Spleen (tissue), 11 donors: ENCODE results near the gene DES. TPM values are rescaled to one million over a fixed set of nuclear protein-coding genes. Genes with fewer than 3 reads are reported as not detected.

Source experiments
- DNase-seq: peaks from one replicate; pipeline ENCODE4 v3.0.0-alpha.2; 2020
- H3K27ac ChIP-seq, 8 donors: fragments of 200-600 bp; sonication (generic) in 7 of 8; 1 replicate in 4 of 8; 2 replicates in 4 of 8; pipeline versions ENCODE4 v1.5.0 to v1.8.0; 2016 to 2021; ENCODE audit warnings: inconsistent platforms in 4 of 8, mild to moderate bottlenecking in 4 of 8, moderate library complexity in 1 of 8
- H3K27me3 ChIP-seq, 7 donors: fragments of 200-600 bp; sonication (generic) in 6 of 7; replicated peaks in 1 of 7; 1 replicate in 4 of 7; 2 replicates in 3 of 7; pipeline versions ENCODE4 v1.5.0 to v1.8.0; 2016 to 2021; ENCODE audit warnings: inconsistent platforms in 3 of 7, mild to moderate bottlenecking in 1 of 7
- H3K36me3 ChIP-seq, 6 donors: fragments of 200-600 bp; sonication (generic) in 5 of 6; 1 replicate in 4 of 6; 2 replicates in 2 of 6; pipeline versions ENCODE4 v1.5.0 to v1.8.0; 2016 to 2021; ENCODE audit warnings: inconsistent platforms in 2 of 6
- H3K4me1 ChIP-seq, 6 donors: fragments of 200-600 bp; sonication (generic) in 5 of 6; 1 replicate in 3 of 6; 2 replicates in 3 of 6; pipeline versions ENCODE4 v1.5.0 to v1.8.0; 2016 to 2021; ENCODE audit warnings: inconsistent platforms in 3 of 6
- H3K4me3 ChIP-seq, 8 donors: fragments of 200-600 bp; sonication (generic) in 7 of 8; 1 replicate in 4 of 8; 2 replicates in 4 of 8; pipeline versions ENCODE4 v1.5.0 to v1.8.0; 2016 to 2021; ENCODE audit warnings: inconsistent platforms in 4 of 8, mild to moderate bottlenecking in 4 of 8, moderate library complexity in 2 of 8
- H3K9me3 ChIP-seq, 8 donors: fragments of 200-600 bp; sonication (generic) in 7 of 8; 1 replicate in 4 of 8; 2 replicates in 4 of 8; pipeline versions ENCODE4 v1.5.0 to v1.8.0; 2016 to 2021; ENCODE audit warnings: inconsistent platforms in 4 of 8
- POLR2A ChIP-seq, 3 donors: fragments of 450-650 bp; IDR thresholded peaks; one replicate each; pipeline ENCODE4 v1.5.1; 2017; ENCODE audit warnings: antibody characterized with exemption in 3 of 3, mild to moderate bottlenecking in 1 of 3
- POLR2AphosphoS5 ChIP-seq, 3 donors: sonication (generic); formaldehyde crosslinking; IDR thresholded peaks; one replicate each; pipeline ENCODE4 v1.5.1; 2017; ENCODE audit warnings: antibody characterized with exemption in 3 of 3
- WGBS, 5 donors: extraction: QIAGEN DNeasy Blood & Tissue Kit in 3 of 5; methylation state at CpG; one replicate each; pipeline versions ENCODE4 v1.1.5 to v1.1.7; 2013 to 2018; 5-methylcytosine and 5-hydroxymethylcytosine counted together
- intact Hi-C: fragments of 100-400 bp; cut with DNase I; formaldehyde crosslinking; loops from one replicate; pipeline ENCODE4 v1.15.0; 2023; ENCODE audit warnings: low total_unique reads
- polyA plus RNA-seq, 3 donors: library from polyadenylated mRNA; stranded (reverse); fragments of 200-250 nt; gene quantifications; one replicate each; pipeline ENCODE4 v1.2.1, GENCODE V29; 2013
- total RNA-seq, 7 donors: library from RNA; depleted of rRNA in 3 of 7; stranded (reverse); fragments of >200 nt in 3 of 7; fragmentation: NEBNext Ultra II Directional in 4 of 7; extraction: Animal tissue kit (Norgen Biotek cat#: 25700) in 4 of 7; gene quantifications; one replicate each; pipeline versions ENCODE4 v1.1.0 to v1.2.1, GENCODE V29; 2016 to 2021
- TF ChIP-seq, protein P1 (sequence below), 11 experiments: fragments of 200-600 bp in 7 of 11; fragments of 450-650 bp in 4 of 11; sonication (generic) in 4 of 11; IDR thresholded peaks in 8 of 11; conservative IDR thresholded peaks in 3 of 11; 1 replicate in 7 of 11; 2 replicates in 4 of 11; pipeline versions ENCODE4 v1.4.0 to v1.8.0; 2016 to 2021; ENCODE audit warnings: antibody characterized with exemption in 11 of 11, inconsistent platforms in 4 of 11, mild to moderate bottlenecking in 1 of 11
- donor health status: healthy with polysubstance abuse.
- donor health status: DM: no; HTN: no; CAD: no; lungs with moderate emphysema.
- donor health status: DM: no; HTN: no; CAD: no.
- donor health status: Bipolar disorder and iron deficiency.
- donor health status: healthy.
- donor health status: DM: no; HTN: no; CAD: no.
- donor health status: DM: yes; HTN: yes; CAD: no.

Gene DES
- total and polyA plus RNA-seq, 10 donors, result 4.3 to 24.7 (median 11.7) TPM

DNA sequence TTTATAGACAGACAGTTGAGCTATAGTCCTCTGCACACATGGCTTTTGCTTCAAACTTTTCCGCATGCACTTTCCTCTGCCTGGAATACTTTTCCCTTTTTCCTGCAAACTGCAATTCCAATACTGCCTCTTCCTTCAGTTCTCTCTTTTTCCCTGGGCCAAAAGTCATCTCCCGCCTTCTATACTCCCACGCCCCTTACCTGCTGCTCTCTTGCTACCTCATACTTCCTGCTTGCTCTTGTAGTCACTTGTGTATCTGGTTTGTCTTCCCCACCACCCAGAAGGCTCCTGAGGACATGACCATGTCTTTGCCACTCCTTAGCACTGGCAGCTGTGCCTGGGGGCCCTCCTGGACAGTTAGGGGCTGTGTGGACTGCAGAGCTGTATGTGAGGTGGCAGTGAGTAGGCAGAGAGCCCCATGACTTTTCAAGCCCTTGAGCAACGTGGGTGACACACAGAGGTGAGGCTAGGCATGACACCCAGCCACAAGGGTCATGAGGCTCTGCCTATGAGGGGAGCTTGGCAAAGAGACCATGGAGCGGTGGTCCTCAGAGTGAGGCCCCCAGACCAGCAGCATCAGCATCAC lies 39.7 kb downstream of the DES start:
- no peak for DNase-seq
- no peak for TF ChIP-seq POLR2A (IDR thresholded peaks at IDR 0.05)
- TF ChIP-seq, protein P1, sequence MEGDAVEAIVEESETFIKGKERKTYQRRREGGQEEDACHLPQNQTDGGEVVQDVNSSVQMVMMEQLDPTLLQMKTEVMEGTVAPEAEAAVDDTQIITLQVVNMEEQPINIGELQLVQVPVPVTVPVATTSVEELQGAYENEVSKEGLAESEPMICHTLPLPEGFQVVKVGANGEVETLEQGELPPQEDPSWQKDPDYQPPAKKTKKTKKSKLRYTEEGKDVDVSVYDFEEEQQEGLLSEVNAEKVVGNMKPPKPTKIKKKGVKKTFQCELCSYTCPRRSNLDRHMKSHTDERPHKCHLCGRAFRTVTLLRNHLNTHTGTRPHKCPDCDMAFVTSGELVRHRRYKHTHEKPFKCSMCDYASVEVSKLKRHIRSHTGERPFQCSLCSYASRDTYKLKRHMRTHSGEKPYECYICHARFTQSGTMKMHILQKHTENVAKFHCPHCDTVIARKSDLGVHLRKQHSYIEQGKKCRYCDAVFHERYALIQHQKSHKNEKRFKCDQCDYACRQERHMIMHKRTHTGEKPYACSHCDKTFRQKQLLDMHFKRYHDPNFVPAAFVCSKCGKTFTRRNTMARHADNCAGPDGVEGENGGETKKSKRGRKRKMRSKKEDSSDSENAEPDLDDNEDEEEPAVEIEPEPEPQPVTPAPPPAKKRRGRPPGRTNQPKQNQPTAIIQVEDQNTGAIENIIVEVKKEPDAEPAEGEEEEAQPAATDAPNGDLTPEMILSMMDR (IDR thresholded peaks at IDR 0.05 in 8 of 11, conservative IDR thresholded peaks at IDR 0.05 in 3 of 11), result peak in 1 of 11 experiments; percentile 17
- Histone ChIP-seq H3K4me3 (no peak overlapping the region), H3K36me3 (no peaks in the 10 kb centered on the region), H3K27me3 (peaks cover 0 to 46% (median 0%) of the 10 kb centered on the region in 7 donors), H3K27ac (no peak overlapping the region), H3K9me3 (no peaks in the 10 kb centered on the region), H3K4me1 (peaks cover 0 to 4% (median 0%) of the 10 kb centered on the region in 6 donors)
- 67 to 77% (median 74%) methylated on average over 5 of the region's 5 CpGs for WGBS, 5 donors
- intact Hi-C loops, result no loop called here

DNA sequence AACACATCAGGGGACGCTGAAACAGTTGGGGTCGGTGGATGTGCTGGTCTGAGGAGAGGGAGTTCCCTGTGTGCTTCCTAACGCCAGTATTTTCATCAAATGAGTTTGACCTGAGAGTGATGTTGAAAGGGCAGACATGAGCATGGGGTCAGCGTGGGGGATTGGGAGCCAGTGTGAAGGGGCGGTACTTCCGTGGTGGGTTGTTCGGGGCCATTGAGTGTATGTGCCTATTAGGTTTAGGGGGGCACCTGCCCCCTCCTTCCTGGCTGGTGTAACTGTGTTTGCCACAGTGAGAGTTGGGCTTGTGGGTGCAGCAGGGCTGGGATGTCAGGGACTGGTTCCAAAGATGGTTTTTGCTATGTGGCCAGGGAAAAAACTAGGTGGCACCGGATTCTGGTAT lies 40.8 kb downstream of the DES start:
- TF ChIP-seq POLR2A (IDR thresholded peaks at IDR 0.05) (no peak), POLR2AphosphoS5 (IDR thresholded peaks at IDR 0.05) (no peak)
- TF ChIP-seq, protein P1 (IDR thresholded peaks at IDR 0.05 in 8 of 11, conservative IDR thresholded peaks at IDR 0.05 in 3 of 11), result no peak
- H3K36me3 ChIP-seq, result no peaks in the 10 kb centered on the region
- no peak overlapping the region for H3K4me3 ChIP-seq
- WGBS, 5 donors, result 83 to 93% (median 85%) methylated on average over 8 of the region's 8 CpGs
- H3K4me1 ChIP-seq, result peaks cover 0 to 4% (median 0%) of the 10 kb centered on the region in 6 donors
- no peak overlapping the region for H3K27ac ChIP-seq
- no peak for DNase-seq
- no peaks in the 10 kb centered on the region for H3K9me3 ChIP-seq
- intact Hi-C loops, result no loop called here
- peaks cover 0 to 35% (median 0%) of the 10 kb centered on the region in 7 donors for H3K27me3 ChIP-seq

DNA sequence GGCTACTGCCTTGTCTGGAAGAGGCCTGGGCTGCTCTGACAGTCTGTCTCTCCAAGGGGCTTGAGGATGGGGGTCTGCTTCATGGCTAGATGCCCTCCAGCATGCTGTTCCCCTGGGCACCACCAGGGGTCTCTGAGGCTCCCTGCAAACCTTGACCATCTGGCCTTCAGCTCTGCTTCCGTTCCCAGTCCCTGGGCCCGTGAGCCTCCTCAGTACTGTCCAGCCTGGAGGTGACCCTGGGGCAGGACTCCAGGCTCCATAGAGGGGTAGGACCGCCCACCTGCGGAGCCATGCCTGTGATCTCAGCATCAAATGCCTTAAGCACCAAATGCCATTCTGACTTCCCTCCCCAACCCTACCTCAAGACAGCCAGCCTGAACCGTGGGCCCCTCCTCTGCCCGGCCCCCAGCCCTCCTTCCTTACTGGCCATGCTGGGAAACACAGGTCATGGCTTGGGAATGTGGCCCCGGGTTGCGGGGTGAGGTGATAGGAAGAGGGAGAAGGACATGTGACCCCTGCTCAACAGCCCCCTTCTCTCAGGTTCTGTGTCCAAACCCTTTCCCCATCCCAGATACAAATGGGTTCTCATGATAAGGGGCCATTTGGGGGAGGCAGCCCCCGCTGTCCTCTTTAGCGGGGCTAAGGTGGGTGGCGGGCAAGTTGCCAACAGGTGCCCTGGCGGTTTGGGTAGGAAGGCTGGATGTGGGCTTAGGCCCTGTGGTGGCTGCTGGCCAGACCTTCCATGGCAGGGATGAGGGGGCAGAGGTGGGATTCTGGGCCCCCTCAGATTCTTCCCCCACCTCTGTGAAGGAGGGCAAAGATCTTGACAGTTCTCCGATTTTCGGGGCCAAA lies 41.5 kb downstream of the DES start:
- Histone ChIP-seq H3K9me3 (no peaks in the 10 kb centered on the region), H3K27ac (no peak overlapping the region), H3K36me3 (no peaks in the 10 kb centered on the region), H3K27me3 (peaks cover 0 to 28% (median 0%) of the 10 kb centered on the region in 7 donors), H3K4me1 (peaks cover 0 to 4% (median 0%) of the 10 kb centered on the region in 6 donors), H3K4me3 (no peak overlapping the region)
- no peak for DNase-seq
- intact Hi-C loops, result no loop called here
- no peak for TF ChIP-seq POLR2AphosphoS5 (IDR thresholded peaks at IDR 0.05)
- no peak for TF ChIP-seq POLR2A (IDR thresholded peaks at IDR 0.05)
- TF ChIP-seq, protein P1 (IDR thresholded peaks at IDR 0.05 in 8 of 11, conservative IDR thresholded peaks at IDR 0.05 in 3 of 11), result peak; percentile 45 to 89 (median 80)
- WGBS, 5 donors, result 55 to 66% (median 62%) methylated on average over 9 to 14 of the region's 14 CpGs

DNA sequence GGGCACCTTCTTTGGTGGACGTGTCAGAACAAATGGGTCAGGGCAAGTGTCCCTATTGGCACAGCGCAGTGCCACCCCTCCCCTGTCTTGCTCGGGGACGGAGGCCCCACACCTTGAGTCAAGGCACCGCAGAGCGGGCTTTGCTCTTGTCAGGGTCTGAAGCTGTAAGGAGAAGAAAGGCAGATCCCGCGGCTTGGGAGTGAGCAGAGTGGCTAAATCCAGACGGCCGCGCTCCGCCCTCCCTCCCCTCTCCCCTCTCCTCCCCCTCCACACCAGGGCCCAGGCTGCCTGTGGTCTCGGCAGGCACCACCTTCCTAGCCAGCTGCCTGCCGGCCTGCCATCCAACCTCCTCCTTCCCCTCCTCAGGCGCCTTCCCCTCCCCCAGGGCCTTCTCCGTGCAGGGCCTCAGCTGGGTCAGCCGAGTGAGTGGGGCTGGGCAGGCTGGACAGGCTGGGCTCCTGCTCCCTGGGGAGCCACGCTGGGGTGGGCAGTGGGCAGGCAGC lies 42.3 kb downstream of the DES start:
- Histone ChIP-seq H3K27me3 (peaks cover 0 to 26% (median 0%) of the 10 kb centered on the region in 7 donors), H3K4me1 (peaks cover 0 to 4% (median 0%) of the 10 kb centered on the region in 6 donors), H3K4me3 (no peak overlapping the region), H3K9me3 (no peaks in the 10 kb centered on the region), H3K36me3 (no peaks in the 10 kb centered on the region), H3K27ac (no peak overlapping the region)
- WGBS, 5 donors, result 50 to 79% (median 61%) methylated on average over 15 to 18 of the region's 18 CpGs
- no peak for DNase-seq
- TF ChIP-seq, protein P1 (IDR thresholded peaks at IDR 0.05 in 8 of 11, conservative IDR thresholded peaks at IDR 0.05 in 3 of 11), result no peak
- TF ChIP-seq POLR2A (IDR thresholded peaks at IDR 0.05), result no peak
- TF ChIP-seq POLR2AphosphoS5 (IDR thresholded peaks at IDR 0.05), result no peak
- intact Hi-C loops, result no loop called here
